HG03354 (cell line): ENCODE data around the gene ROGDI.
"Not testable (repeated sequence)": the region's sequence is repeated elsewhere in the genome, so short reads cannot be mapped to it uniquely, and the experiment has no call there.

Source experiments
- ATAC-seq: cut with Tn5 transposase; IDR thresholded peaks from one replicate; pipeline ENCODE4 v1.9.1; 2021; ENCODE audit warnings: mild to moderate bottlenecking; ENCODE audit not compliant: unreplicated experiment, poor library complexity, severe bottlenecking

The ROGDI gene

GRCh38 chr16:4795828-4796572 is 6.4 kb downstream of the ROGDI start:
- ATAC-seq: no peak

DNA sequence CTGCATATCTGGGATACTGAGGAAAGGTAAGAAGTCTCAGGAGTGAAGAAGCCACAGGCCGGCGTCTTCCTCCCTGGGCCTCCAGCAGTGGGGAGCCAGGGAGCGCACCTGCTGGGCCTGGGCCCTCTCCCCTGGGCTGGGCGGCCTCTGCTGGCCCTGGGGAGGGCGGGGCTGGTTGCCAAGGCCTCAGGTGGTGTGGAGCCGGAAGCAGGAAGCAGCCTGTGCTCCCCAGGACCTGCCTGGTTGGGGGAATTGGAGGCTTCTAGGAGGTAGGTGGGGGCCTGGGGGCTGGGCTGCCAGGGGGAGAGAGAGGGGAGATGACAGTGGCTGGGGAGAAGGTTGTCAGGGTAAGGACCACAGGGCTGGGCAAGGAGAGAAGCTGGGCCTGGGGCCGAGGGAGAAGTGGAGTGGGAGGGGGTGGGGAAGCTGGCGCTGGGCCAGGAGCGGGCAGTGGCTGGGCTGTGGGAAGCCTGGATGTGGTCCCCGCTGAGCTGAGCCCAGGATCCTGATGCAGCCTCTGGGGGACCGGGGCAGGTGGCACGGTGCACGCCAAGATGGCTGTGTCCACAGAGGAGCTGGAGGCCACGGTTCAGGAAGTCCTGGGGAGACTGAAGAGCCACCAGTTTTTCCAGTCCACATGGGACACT is 7.1 kb downstream of the ROGDI start, which contains the start of gene SMIM22:
Gene SMIM22 (plus strand): TSS at position 189 of the 647 bp plus-strand sequence. CDS start 366 bp downstream, at position 555.
- ATAC-seq: no peak

DNA sequence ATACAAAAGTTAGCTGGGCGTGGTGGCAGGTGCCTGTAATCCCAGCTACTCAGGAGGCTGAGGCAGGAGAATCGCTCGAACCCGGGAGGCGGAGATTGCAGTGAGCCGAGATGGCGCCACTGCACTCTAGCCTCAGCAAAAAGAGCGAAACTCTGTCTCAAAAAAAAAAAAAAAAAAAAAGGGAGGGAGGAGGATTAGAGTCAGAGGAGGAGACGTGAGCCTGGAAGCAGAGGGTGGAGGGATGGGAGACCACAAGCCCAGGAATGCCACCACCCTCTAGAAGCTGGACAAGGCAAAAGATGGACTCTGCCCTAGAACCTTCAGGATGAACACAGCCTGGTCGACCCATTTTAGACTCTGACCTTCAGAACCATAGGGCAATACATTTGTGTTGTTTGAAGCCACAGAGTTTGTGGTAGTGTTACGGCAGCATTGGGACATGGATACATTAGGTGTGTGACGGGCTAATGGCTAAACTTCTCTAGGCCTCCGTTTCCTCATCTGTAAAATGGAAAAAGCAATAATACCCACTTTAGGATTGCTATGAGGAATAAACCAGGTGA is 9.4 kb downstream of the ROGDI start:
- no peak for ATAC-seq

DNA sequence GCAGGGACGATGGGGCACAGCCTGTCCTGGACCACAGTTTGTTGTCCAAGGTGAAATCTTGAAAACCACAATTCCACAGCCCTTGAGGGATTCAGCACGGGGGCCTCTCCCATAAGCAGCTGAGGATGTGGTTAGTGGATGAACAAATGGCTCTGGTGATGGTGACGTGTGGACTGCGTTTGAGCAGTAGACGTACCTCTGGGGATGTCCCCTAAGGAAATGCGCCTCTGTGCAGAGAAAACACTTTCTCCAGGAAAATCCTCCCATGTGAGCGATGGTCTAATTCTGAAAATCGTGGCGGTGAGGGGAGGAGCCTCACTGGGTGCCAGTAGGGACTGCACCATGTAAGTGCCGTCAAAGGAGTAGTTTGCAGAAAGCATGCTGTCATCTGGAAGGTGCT is 11.6 kb downstream of the ROGDI start:
- ATAC-seq: no peak

DNA sequence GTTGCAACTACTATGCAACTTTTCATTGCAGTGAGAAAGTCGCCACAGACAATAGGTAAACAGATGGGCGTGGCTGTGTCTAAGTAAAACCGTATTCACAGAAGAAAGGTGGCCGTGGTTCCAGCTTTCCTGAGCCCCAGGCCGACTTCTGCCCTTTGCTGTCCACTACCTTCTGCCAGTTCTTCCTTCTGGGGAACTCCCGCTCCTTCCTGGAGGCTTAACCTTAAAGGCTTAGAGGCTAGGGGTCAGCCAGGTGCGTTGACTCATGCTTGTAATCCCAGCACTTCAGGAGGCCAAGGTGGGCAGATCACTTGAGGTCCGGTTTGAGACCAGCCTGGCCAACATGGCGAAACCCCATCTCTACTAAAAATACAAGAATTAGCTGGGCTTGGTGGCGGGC is 12.2 kb downstream of the ROGDI start:
- no peak for ATAC-seq

DNA sequence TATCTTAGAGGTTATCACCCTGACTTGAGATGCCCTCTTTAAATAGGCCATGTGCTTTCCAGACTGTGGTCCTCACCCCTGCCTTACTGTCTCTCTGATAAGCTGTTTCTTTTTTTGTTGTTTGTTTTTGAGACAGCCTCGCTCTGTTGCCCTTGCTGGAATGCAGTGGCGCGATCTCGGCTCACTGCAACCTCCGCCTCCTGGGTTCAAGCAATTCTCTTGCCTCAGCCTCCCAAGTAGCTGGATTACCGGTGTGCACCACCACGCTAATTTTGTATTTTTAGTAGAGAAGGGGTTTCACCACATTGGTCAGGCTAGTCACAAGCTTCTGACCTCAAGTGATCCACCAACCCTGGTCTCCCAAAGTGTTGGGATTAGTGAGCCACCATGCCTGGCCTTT is 13.5 kb downstream of the ROGDI start:
- no peak for ATAC-seq

- ATAC-seq: no peak
These were observed 13.9 kb downstream of the ROGDI start for GRCh38 chr16:4788489-4788889.

- no peak for ATAC-seq
These were observed 14.6 kb downstream of the ROGDI start, which contains the start of gene SEPTIN12 for GRCh38 chr16:4787627-4788482. SEPTIN12 (minus strand) TSS chr16:4788345; CDS start chr16:4787645, 700 bp downstream.

DNA sequence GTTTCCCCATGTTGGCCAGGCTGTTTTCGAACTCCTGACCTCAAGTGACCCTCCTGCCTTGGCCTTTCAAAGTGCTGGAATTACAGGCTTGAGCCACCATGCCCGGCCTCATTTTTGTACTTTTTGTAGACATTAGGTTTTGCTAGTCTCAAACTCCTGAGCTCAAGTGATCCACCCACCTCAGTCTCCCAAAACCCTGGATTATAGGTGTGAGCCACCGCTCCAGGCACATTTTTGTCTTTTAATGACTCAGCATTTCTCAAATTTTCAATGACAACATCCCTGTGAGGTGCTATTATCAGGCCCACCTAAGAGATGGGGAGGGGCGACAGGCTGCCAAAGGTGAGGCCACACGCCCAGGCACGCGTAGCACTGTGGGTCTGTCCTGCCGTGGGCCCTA is 15.4 kb downstream of the ROGDI start:
- ATAC-seq: no peak

DNA sequence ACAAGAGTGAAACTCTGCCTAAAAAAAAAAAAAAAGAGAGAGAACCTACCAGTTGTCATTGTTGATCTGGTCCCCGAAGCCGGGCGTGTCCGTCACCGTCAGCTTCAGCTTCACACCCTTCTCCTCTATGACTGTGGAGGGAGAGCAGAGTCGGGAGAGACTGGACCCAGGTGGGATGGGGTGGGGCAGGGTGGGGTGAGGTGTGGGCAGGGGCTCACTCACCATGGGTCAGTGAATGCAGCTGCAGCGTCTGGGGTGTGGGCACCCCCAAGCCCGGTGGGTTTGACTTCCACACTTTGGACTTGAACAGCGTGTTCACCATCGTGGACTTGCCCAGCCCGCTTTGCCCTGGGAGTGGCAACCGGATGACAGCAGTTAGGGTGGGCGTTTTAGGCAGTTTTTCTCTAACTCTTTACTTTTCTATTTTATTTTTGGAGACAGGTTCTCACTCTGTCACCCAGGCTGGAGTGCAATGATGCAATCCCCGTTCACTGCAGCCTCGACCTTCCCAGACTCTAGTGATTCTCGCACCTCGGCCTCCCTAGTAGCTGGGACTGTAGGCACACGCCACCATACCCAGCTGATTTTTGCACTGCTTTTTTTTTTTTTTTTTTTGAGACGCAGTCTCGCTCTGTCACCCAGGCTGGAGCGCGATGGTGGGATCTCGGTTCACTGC is 16.5 kb downstream of the ROGDI start:
- ATAC-seq: no peak

GRCh38 chr16:4784444-4784987 is 17.9 kb downstream of the ROGDI start:
- not testable (repeated sequence) for ATAC-seq

- ATAC-seq: no peak
These were observed 18.5 kb downstream of the ROGDI start for GRCh38 chr16:4783951-4784336.

GRCh38 chr16:4783251-4783950 is 19.0 kb downstream of the ROGDI start:
- ATAC-seq: no peak

- no peak for ATAC-seq
These were observed 22.2 kb downstream of the ROGDI start for GRCh38 chr16:4780235-4780634.

DNA sequence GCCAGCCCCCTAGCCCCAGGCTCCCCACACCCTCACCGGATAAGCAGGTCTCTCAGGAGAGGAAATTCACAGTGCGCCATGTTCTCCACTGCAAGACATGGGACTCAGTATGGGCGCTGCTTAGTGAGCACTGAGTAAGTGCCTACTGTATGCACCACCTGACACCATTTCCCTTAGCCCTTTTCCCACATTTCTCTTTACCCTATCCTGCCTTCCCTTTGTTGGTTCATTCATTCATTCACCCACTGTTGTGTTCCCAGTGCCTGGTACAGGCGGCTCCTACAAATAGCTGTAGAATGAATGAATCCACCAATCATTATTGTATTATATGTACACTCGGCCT is 24.4 kb downstream of the ROGDI start:
- ATAC-seq: no peak

DNA sequence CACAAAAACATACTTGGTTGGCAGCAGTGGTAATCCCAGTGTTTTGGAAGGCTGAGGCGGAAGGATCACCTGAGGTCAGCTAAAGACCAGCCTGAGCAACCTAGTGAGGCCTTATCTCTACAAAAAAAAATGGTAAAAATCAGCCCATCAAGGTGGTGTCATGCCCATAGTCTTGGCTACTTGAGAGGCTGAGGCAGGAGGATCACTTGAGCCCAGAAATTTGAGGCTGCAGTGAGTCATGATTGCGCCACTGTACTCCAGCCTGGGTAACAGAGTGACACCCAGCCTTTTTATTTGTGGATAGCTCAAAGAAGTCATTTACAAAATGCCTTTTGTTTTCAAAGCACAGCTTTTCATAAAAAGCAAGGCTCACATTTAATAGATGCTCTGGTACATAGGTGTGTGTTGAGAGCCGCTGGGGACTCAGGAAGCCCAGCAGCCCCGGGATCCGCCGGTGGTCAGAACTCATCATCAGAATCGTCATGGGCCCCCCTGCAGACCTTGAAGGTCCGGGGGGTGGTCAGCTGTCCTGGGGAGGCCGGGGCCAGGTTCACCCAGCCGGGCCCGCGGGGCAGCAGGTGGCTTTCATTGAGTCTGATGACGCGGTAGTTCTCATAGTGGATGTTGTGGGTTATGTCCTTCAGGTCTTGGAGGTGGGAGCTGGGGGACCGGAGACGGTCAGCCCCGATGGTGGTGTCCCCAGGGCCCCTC is 24.9 kb downstream of the ROGDI start:
- no peak for ATAC-seq

DNA sequence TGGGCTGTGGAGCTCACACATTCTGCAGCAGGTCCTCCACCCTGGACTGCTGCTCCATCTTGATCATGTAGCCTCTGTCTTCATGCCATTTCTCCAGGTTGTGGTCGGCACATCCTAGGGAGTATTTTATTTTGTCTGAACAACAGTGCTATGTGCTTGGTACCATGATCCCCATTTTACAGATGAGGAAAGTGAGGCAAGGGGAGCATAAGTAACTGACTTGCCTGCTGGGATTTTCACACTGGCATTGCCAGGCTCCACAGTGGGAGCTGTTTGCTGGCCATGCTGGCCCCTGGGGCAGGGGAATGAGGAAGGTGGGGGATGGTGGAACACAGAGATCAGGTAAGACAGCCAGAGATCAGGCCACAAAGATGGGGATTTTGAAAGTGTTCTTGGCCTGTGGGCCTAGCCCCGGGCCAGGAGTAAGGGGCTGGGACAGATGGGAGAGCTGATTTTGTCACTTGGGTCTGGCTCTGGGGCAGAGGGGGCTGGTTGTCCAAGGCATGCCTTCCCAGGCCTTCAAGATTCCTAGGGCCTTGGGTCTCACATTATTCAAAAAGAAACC is 26.2 kb downstream of the ROGDI start:
- ATAC-seq: no peak

DNA sequence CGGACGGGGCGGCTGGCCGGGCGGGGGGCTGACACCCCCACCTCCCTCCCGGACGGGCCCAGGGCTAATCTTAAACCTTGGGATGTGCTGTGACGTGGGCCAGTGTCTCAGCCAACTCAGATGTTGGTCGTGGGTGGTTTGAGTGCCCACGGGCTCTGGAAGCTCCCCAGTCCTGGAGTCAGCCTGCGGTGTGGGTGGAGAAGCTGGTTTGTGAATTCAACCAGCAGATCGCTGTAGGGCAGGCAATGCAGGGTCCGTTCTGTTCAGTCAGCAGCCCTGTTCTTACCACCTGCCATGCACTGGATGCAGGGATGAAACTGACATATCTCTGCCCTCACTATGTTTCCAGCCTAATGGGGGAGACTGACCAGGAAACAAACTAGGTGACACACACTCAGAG is 27.4 kb downstream of the ROGDI start:
- ATAC-seq: no peak
